ENCODE measurements around the gene LAMA5.

The LAMA5 gene

GRCh38 chr20:62344782-62345181 lies 22.3 kb downstream of the LAMA5 start:
- H3K4me3 ChIP-seq (ENCODE audit: low read length) = no peak overlapping the region
- no peak overlapping the region for H2AK5ac ChIP-seq (ENCODE audit: low read length)
- H4K5ac ChIP-seq (ENCODE audit: low read length) = no peak overlapping the region
- no peak overlapping the region for H2BK15ac ChIP-seq (replicated peaks; ENCODE audit: low read depth)
- no peak overlapping the region for H3K27ac ChIP-seq (ENCODE audit: low read depth, low read length)
- H3K4me1 ChIP-seq (ENCODE audit: control insufficient read depth, low read depth, low read length) = no peaks in the 10 kb centered on the region
- no peak overlapping the region for H3K9ac ChIP-seq (ENCODE audit: low read length)
- no peaks in the 10 kb centered on the region for H3K79me2 ChIP-seq (ENCODE audit: control insufficient read depth, insufficient read depth, low read length)
- no peak overlapping the region for H3K4me2 ChIP-seq (ENCODE audit: low read length)
- H2BK120ac ChIP-seq (ENCODE audit: low read depth, low read length) = no peak overlapping the region
- H2BK5ac ChIP-seq (ENCODE audit: low read length) = no peak overlapping the region
- WGBS (ENCODE audit: extremely low coverage, insufficient coverage, low lambda C conversion rate) = no CpG with 5 or more reads among the region's 10 CpGs
- H3K79me1 ChIP-seq (ENCODE audit: low read length) = no peaks in the 10 kb centered on the region
- no peak for DNase-seq
- H3K18ac ChIP-seq (ENCODE audit: low read length) = no peak overlapping the region
- H3K23ac ChIP-seq (ENCODE audit: low read length) = no peak overlapping the region
- H3K56ac ChIP-seq (ENCODE audit: low read length) = no peak overlapping the region
- H4K8ac ChIP-seq (ENCODE audit: low read depth, low read length) = no peak overlapping the region
- no peaks in the 10 kb centered on the region for H3K27me3 ChIP-seq (ENCODE audit: insufficient read depth, low read length, poor library complexity)
- H3K4ac ChIP-seq (ENCODE audit: low read depth, low read length) = no peak overlapping the region
- H3K36me3 ChIP-seq (ENCODE audit: control insufficient read depth, insufficient read depth, low read length) = peaks cover 2% of the 10 kb centered on the region

GRCh38 chr20:62344092-62344491 lies 23.0 kb downstream of the LAMA5 start:
- H3K4me3 ChIP-seq (ENCODE audit: low read length) = no peak overlapping the region
- H3K4me1 ChIP-seq (ENCODE audit: control insufficient read depth, low read depth, low read length) = no peaks in the 10 kb centered on the region
- no peak overlapping the region for H4K5ac ChIP-seq (ENCODE audit: low read length)
- H3K27ac ChIP-seq (ENCODE audit: low read depth, low read length) = no peak overlapping the region
- DNase-seq = no peak
- no peak overlapping the region for H3K23ac ChIP-seq (ENCODE audit: low read length)
- WGBS (ENCODE audit: extremely low coverage, insufficient coverage, low lambda C conversion rate) = no CpG with 5 or more reads among the region's 5 CpGs
- H3K79me1 ChIP-seq (ENCODE audit: low read length) = no peaks in the 10 kb centered on the region
- H3K18ac ChIP-seq (ENCODE audit: low read length) = no peak overlapping the region
- H4K8ac ChIP-seq (ENCODE audit: low read depth, low read length) = no peak overlapping the region
- no peak overlapping the region for H3K4ac ChIP-seq (ENCODE audit: low read depth, low read length)
- H3K79me2 ChIP-seq (ENCODE audit: control insufficient read depth, insufficient read depth, low read length) = no peaks in the 10 kb centered on the region
- no peak overlapping the region for H3K4me2 ChIP-seq (ENCODE audit: low read length)
- H2BK15ac ChIP-seq (replicated peaks; ENCODE audit: low read depth) = no peak overlapping the region
- H3K56ac ChIP-seq (ENCODE audit: low read length) = no peak overlapping the region
- no peak overlapping the region for H2AK5ac ChIP-seq (ENCODE audit: low read length)
- H3K27me3 ChIP-seq (ENCODE audit: insufficient read depth, low read length, poor library complexity) = no peaks in the 10 kb centered on the region
- H3K9ac ChIP-seq (ENCODE audit: low read length) = no peak overlapping the region
- H3K36me3 ChIP-seq (ENCODE audit: control insufficient read depth, insufficient read depth, low read length) = peaks cover 2% of the 10 kb centered on the region
- H2BK120ac ChIP-seq (ENCODE audit: low read depth, low read length) = no peak overlapping the region
- no peak overlapping the region for H2BK5ac ChIP-seq (ENCODE audit: low read length)

- no peak overlapping the region for H3K4me2 ChIP-seq (ENCODE audit: low read length)
- no peak overlapping the region for H3K23ac ChIP-seq (ENCODE audit: low read length)
- no peak overlapping the region for H3K4me3 ChIP-seq (ENCODE audit: low read length)
- H3K27ac ChIP-seq (ENCODE audit: low read depth, low read length) = no peak overlapping the region
- H2BK15ac ChIP-seq (replicated peaks; ENCODE audit: low read depth) = no peak overlapping the region
- H3K79me2 ChIP-seq (ENCODE audit: control insufficient read depth, insufficient read depth, low read length) = no peaks in the 10 kb centered on the region
- no peak overlapping the region for H3K56ac ChIP-seq (ENCODE audit: low read length)
- H4K5ac ChIP-seq (ENCODE audit: low read length) = no peak overlapping the region
- no peak overlapping the region for H3K9ac ChIP-seq (ENCODE audit: low read length)
- H2AK5ac ChIP-seq (ENCODE audit: low read length) = no peak overlapping the region
- no peak overlapping the region for H2BK5ac ChIP-seq (ENCODE audit: low read length)
- no peaks in the 10 kb centered on the region for H3K79me1 ChIP-seq (ENCODE audit: low read length)
- WGBS (ENCODE audit: extremely low coverage, insufficient coverage, low lambda C conversion rate) = no CpG with 5 or more reads among the region's 10 CpGs
- DNase-seq = no peak
- no peak overlapping the region for H3K18ac ChIP-seq (ENCODE audit: low read length)
- no peaks in the 10 kb centered on the region for H3K27me3 ChIP-seq (ENCODE audit: insufficient read depth, low read length, poor library complexity)
- no peak overlapping the region for H2BK120ac ChIP-seq (ENCODE audit: low read depth, low read length)
- H4K8ac ChIP-seq (ENCODE audit: low read depth, low read length) = no peak overlapping the region
- peaks cover 2% of the 10 kb centered on the region for H3K36me3 ChIP-seq (ENCODE audit: control insufficient read depth, insufficient read depth, low read length)
- no peak overlapping the region for H3K4ac ChIP-seq (ENCODE audit: low read depth, low read length)
- H3K4me1 ChIP-seq (ENCODE audit: control insufficient read depth, low read depth, low read length) = no peaks in the 10 kb centered on the region
These were observed 24.2 kb downstream of the LAMA5 start for GRCh38 chr20:62342910-62343309.

- Histone ChIP-seq H2BK5ac (ENCODE audit: low read length) (no peak overlapping the region), H2BK15ac (replicated peaks; ENCODE audit: low read depth) (no peak overlapping the region), H3K4me1 (ENCODE audit: control insufficient read depth, low read depth, low read length) (no peaks in the 10 kb centered on the region), H3K27me3 (ENCODE audit: insufficient read depth, low read length, poor library complexity) (no peaks in the 10 kb centered on the region), H2BK120ac (ENCODE audit: low read depth, low read length) (no peak overlapping the region), H3K4ac (ENCODE audit: low read depth, low read length) (no peak overlapping the region), H4K8ac (ENCODE audit: low read depth, low read length) (no peak overlapping the region), H3K27ac (ENCODE audit: low read depth, low read length) (no peak overlapping the region), H3K56ac (ENCODE audit: low read length) (no peak overlapping the region), H3K36me3 (ENCODE audit: control insufficient read depth, insufficient read depth, low read length) (peaks cover 8% of the 10 kb centered on the region), H3K23ac (ENCODE audit: low read length) (no peak overlapping the region), H3K4me2 (ENCODE audit: low read length) (no peak overlapping the region), H3K79me1 (ENCODE audit: low read length) (peaks cover 1% of the 10 kb centered on the region), H3K4me3 (ENCODE audit: low read length) (no peak overlapping the region), H3K9ac (ENCODE audit: low read length) (no peak overlapping the region), H4K5ac (ENCODE audit: low read length) (no peak overlapping the region), H3K79me2 (ENCODE audit: control insufficient read depth, insufficient read depth, low read length) (no peaks in the 10 kb centered on the region), H2AK5ac (ENCODE audit: low read length) (no peak overlapping the region), H3K18ac (ENCODE audit: low read length) (no peak overlapping the region)
- no peak for DNase-seq
- WGBS (ENCODE audit: extremely low coverage, insufficient coverage, low lambda C conversion rate) = no CpG with 5 or more reads among the region's 14 CpGs
These were observed 27.5 kb downstream of the LAMA5 start for GRCh38 chr20:62339647-62340062.

GRCh38 chr20:62338294-62338620 lies 28.9 kb downstream of the LAMA5 start:
- Histone ChIP-seq H3K4ac (ENCODE audit: low read depth, low read length) (no peak overlapping the region), H3K79me1 (ENCODE audit: low read length) (peaks cover 1% of the 10 kb centered on the region), H3K18ac (ENCODE audit: low read length) (no peak overlapping the region), H3K23ac (ENCODE audit: low read length) (no peak overlapping the region), H3K27me3 (ENCODE audit: insufficient read depth, low read length, poor library complexity) (no peaks in the 10 kb centered on the region), H3K9ac (ENCODE audit: low read length) (no peak overlapping the region), H4K5ac (ENCODE audit: low read length) (no peak overlapping the region), H2BK5ac (ENCODE audit: low read length) (no peak overlapping the region), H2BK15ac (replicated peaks; ENCODE audit: low read depth) (no peak overlapping the region), H4K8ac (ENCODE audit: low read depth, low read length) (no peak overlapping the region), H2BK120ac (ENCODE audit: low read depth, low read length) (no peak overlapping the region), H3K27ac (ENCODE audit: low read depth, low read length) (no peak overlapping the region), H3K4me1 (ENCODE audit: control insufficient read depth, low read depth, low read length) (no peaks in the 10 kb centered on the region), H3K79me2 (ENCODE audit: control insufficient read depth, insufficient read depth, low read length) (no peaks in the 10 kb centered on the region), H3K4me3 (ENCODE audit: low read length) (no peak overlapping the region), H3K36me3 (ENCODE audit: control insufficient read depth, insufficient read depth, low read length) (peaks cover 10% of the 10 kb centered on the region), H3K56ac (ENCODE audit: low read length) (no peak overlapping the region), H3K4me2 (ENCODE audit: low read length) (no peak overlapping the region), H2AK5ac (ENCODE audit: low read length) (no peak overlapping the region)
- no peak for DNase-seq
- WGBS (ENCODE audit: extremely low coverage, insufficient coverage, low lambda C conversion rate) = no CpG with 5 or more reads among the region's 16 CpGs

GRCh38 chr20:62337558-62338293 lies 29.4 kb downstream of the LAMA5 start:
- Histone ChIP-seq H4K8ac (ENCODE audit: low read depth, low read length) (no peak overlapping the region), H3K36me3 (ENCODE audit: control insufficient read depth, insufficient read depth, low read length) (peaks cover 10% of the 10 kb centered on the region), H3K79me2 (ENCODE audit: control insufficient read depth, insufficient read depth, low read length) (no peaks in the 10 kb centered on the region), H3K27me3 (ENCODE audit: insufficient read depth, low read length, poor library complexity) (no peaks in the 10 kb centered on the region), H3K4me3 (ENCODE audit: low read length) (no peak overlapping the region), H3K4ac (ENCODE audit: low read depth, low read length) (no peak overlapping the region), H3K27ac (ENCODE audit: low read depth, low read length) (no peak overlapping the region), H3K4me2 (ENCODE audit: low read length) (no peak overlapping the region), H3K4me1 (ENCODE audit: control insufficient read depth, low read depth, low read length) (no peaks in the 10 kb centered on the region), H3K23ac (ENCODE audit: low read length) (no peak overlapping the region), H4K5ac (ENCODE audit: low read length) (no peak overlapping the region), H3K18ac (ENCODE audit: low read length) (no peak overlapping the region), H2BK120ac (ENCODE audit: low read depth, low read length) (no peak overlapping the region), H2BK5ac (ENCODE audit: low read length) (no peak overlapping the region), H3K56ac (ENCODE audit: low read length) (no peak overlapping the region), H2BK15ac (replicated peaks; ENCODE audit: low read depth) (no peak overlapping the region), H3K79me1 (ENCODE audit: low read length) (peaks cover 1% of the 10 kb centered on the region), H2AK5ac (ENCODE audit: low read length) (no peak overlapping the region), H3K9ac (ENCODE audit: low read length) (no peak overlapping the region)
- no CpG with 5 or more reads among the region's 34 CpGs for WGBS (ENCODE audit: extremely low coverage, insufficient coverage, low lambda C conversion rate)
- DNase-seq = no peak
